Parathyroid adenoma (tissue), 2 donors: ENCODE measurements around the gene NOS1AP.

Experiments used
- H2AFZ ChIP-seq: fragments of 300-600 bp; sonication (generic); one replicate; pipeline ENCODE4 v1.7.0; 2017; ENCODE audit warnings: antibody characterized with exemption, mild to moderate bottlenecking
- H3K27ac ChIP-seq: fragments of 300-600 bp; sonication (generic); one replicate; pipeline ENCODE4 v1.7.0; 2017
- H3K27me3 ChIP-seq: fragments of 300-600 bp; sonication (generic); one replicate; pipeline ENCODE4 v1.7.0; 2017; ENCODE audit warnings: low read length; ENCODE audit not compliant: control insufficient read depth, insufficient read depth
- H3K36me3 ChIP-seq: fragments of 300-600 bp; sonication (generic); one replicate; pipeline ENCODE4 v1.7.0; 2017; ENCODE audit warnings: low read length; ENCODE audit not compliant: control insufficient read depth, insufficient read depth
- H3K4me1 ChIP-seq: fragments of 300-600 bp; sonication (generic); one replicate; pipeline ENCODE4 v1.7.0; 2017; ENCODE audit warnings: control low read depth
- H3K4me2 ChIP-seq: fragments of 300-600 bp; sonication (generic); one replicate; pipeline ENCODE4 v1.7.0; 2017; ENCODE audit warnings: low read length
- H3K4me3 ChIP-seq: fragments of 300-600 bp; sonication (generic); one replicate; pipeline ENCODE4 v1.7.0; 2017; ENCODE audit warnings: low read depth, low read length
- H3K79me2 ChIP-seq: fragments of 300-600 bp; sonication (generic); one replicate; pipeline ENCODE4 v1.7.0; 2017; ENCODE audit warnings: control low read depth
- H3K9ac ChIP-seq: fragments of 300-600 bp; sonication (generic); one replicate; pipeline ENCODE4 v1.7.0; 2017; ENCODE audit warnings: mild to moderate bottlenecking
- H3K9me3 ChIP-seq: fragments of 300-600 bp; sonication (generic); one replicate; pipeline ENCODE4 v1.7.0; 2017; ENCODE audit warnings: low read length; ENCODE audit not compliant: control insufficient read depth
- CTCF ChIP-seq: fragments of 300-600 bp; sonication (generic); IDR thresholded peaks from one replicate; pipeline ENCODE4 v1.7.0; 2017; ENCODE audit warnings: antibody characterized with exemption, mild to moderate bottlenecking
- donor health status: primary hyperparathyroidism.

Gene NOS1AP

DNA sequence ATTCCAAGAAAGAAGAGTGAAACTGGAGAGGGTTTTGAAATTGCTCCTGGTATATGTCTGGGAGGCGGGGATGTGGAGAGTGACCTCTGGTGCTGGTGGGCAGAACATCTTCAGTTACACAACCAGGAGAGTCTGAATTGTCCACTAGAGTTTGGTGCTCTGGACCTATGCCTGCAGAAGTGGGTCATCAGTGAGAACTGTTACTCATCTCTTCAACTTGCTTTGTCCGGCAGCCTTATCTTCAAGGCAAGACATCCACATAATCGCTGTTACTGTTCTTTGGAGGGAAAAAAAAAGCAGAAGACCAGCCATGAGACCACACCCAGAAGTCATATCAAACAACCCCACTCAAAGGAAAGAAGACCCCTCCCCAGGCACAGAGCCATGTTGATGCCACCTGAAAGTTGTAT, 327.6 kb downstream of the NOS1AP start:
- Histone ChIP-seq H3K27me3 (no peaks in the 10 kb centered on the region), H3K9ac (no peak overlapping the region), H2AFZ (no peak overlapping the region), H3K4me3 (no peak overlapping the region), H3K4me1 (no peaks in the 10 kb centered on the region), H3K79me2 (no peaks in the 10 kb centered on the region), H3K27ac (no peak overlapping the region), H3K36me3 (no peaks in the 10 kb centered on the region), H3K9me3 (no peaks in the 10 kb centered on the region), H3K4me2 (no peak overlapping the region)
- no peak for TF ChIP-seq CTCF

DNA sequence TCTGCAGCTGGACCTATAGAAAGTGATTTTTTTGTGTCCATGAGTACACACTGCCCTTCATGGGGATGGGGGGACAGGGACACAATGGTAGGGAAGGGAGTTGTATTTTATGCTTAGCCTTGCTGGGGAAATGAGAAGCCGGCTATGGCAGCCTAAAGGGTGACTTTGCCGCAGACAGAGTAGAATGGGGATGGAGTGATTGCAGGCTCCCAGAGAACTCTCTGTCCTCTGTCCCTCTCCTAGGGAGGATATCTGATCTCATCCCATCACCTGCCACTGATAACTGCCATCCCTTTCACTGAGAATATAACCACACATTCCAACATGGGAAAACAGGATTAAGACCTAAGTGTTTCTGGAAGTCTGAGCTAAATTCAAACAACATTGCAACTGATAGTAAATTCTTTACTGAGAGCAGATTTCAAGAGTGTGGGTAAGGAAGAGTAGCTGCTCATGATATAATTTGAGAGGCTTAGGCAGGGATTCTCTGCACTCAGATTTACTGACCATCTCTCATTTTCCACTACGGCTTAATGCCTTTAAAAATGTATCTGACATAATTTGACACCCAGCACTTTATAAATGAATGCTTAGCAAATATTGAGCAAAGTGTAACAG, 328.6 kb downstream of the NOS1AP start:
- Histone ChIP-seq H3K9ac (no peak overlapping the region), H3K36me3 (no peaks in the 10 kb centered on the region), H3K79me2 (no peaks in the 10 kb centered on the region), H3K27me3 (no peaks in the 10 kb centered on the region), H3K27ac (no peak overlapping the region), H3K9me3 (no peaks in the 10 kb centered on the region), H3K4me3 (no peak overlapping the region), H3K4me1 (no peaks in the 10 kb centered on the region), H2AFZ (no peak overlapping the region), H3K4me2 (no peak overlapping the region)
- no peak for TF ChIP-seq CTCF

DNA sequence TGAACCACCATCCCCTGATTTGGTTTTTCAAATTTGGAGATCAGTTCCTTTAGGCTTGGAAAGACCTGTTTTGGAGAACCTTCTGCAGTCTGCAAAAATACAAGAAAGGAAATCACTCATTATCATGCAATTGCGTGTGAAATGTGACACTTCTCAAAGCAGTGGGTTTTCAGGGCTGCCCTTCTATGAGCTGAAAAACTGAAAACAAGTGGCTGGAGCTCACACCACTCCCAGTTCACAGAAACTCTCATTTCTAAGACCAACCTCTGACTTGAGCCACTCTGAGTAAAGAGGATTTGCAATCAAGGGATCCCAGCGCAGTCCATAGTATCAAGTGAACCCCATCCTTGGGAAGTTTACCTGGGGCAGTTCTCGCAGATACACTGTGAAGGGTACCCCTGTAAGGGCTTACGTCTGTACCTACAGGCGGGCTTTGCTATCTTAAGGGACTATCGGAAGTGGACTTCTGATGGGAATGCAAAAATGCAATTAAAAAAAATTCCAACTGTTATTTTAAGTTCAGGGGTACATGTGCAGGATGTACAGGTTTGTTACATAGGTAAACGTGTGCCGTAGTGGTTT, 329.6 kb downstream of the NOS1AP start:
- Histone ChIP-seq H3K79me2 (no peaks in the 10 kb centered on the region), H3K4me1 (no peaks in the 10 kb centered on the region), H3K4me2 (no peak overlapping the region), H3K27me3 (no peaks in the 10 kb centered on the region), H3K36me3 (no peaks in the 10 kb centered on the region), H3K9me3 (no peaks in the 10 kb centered on the region), H3K27ac (no peak overlapping the region), H2AFZ (no peak overlapping the region), H3K9ac (no peak overlapping the region), H3K4me3 (no peak overlapping the region)
- no peak for TF ChIP-seq CTCF

DNA sequence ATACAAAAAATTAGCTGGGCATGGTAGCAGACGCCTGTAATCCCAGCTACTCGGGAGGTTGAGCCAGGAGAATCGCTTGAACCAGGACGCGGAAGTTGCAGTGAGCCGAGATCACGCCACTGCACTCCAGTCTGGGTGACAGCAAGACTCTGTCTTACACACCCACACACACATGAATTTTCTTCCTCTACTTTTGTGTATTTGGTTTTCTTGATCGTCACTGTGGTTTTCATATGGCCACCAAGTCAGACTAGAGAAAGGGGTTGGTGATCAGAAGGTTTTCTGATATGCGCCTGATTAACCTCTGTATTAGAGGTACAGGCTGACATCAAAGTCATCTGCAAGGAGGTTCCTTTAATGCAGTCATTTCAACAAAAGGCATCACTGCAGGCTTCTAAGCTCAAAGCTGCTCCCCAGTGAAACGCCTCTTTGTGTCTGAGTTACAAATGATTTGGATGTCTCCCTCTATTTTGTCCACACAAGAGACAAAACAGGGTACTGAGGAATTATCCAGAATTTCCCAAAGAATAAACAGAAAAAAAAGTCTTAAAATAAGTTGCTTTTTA, 331.4 kb downstream of the NOS1AP start:
- H3K4me2 ChIP-seq = no peak overlapping the region
- no peaks in the 10 kb centered on the region for H3K79me2 ChIP-seq
- H3K9me3 ChIP-seq = no peaks in the 10 kb centered on the region
- no peaks in the 10 kb centered on the region for H3K27me3 ChIP-seq
- no peak overlapping the region for H3K4me3 ChIP-seq
- no peak for TF ChIP-seq CTCF
- no peaks in the 10 kb centered on the region for H3K36me3 ChIP-seq
- no peak overlapping the region for H2AFZ ChIP-seq
- H3K27ac ChIP-seq = no peak overlapping the region
- no peak overlapping the region for H3K9ac ChIP-seq
- H3K4me1 ChIP-seq = no peaks in the 10 kb centered on the region
